Calu3 (cell line): Measurements from ENCODE around the gene IGFBPL1. TPM values are rescaled to one million over a fixed set of nuclear protein-coding genes. Genes with fewer than 3 reads are reported as not detected.

Experiments
- BruUV-seq: library from RNA; stranded (reverse); fragments of 400-500 nt; replicated peaks from 2 replicates; lab custom pipeline; 2021; lab: Mats Ljungman, UMichigan
- CTCF ChIA-PET: fragments of 300-600 bp; sonication (Branson Sonifier 250); formaldehyde crosslinking; loops from one replicate; lab custom pipeline; 2022; ENCODE audit warnings: antibody characterized with exemption; lab: Charles Lee
- DNase-seq: peaks from one replicate; pipeline ENCODE4 v3.0.0; 2022
- H3K27ac Mint-ChIP-seq: one replicate; pipeline ENCODE4 v1.8.0; 2022; ENCODE audit warnings: mixed read lengths; ENCODE audit not compliant: unreplicated experiment
- H3K27me3 Mint-ChIP-seq: one replicate; pipeline ENCODE4 v1.8.0; 2022; ENCODE audit warnings: mixed read lengths; ENCODE audit not compliant: unreplicated experiment
- H3K36me3 Mint-ChIP-seq: one replicate; pipeline ENCODE4 v1.8.0; 2022; ENCODE audit warnings: mild to moderate bottlenecking, moderate library complexity, mixed read lengths; ENCODE audit not compliant: insufficient read depth, unreplicated experiment
- H3K4me1 Mint-ChIP-seq: one replicate; pipeline ENCODE4 v1.8.0; 2022; ENCODE audit warnings: mild to moderate bottlenecking, low read depth, mixed read lengths; ENCODE audit not compliant: unreplicated experiment
- H3K4me3 Mint-ChIP-seq: one replicate; pipeline ENCODE4 v1.8.0; 2022; ENCODE audit warnings: mild to moderate bottlenecking, low read depth, moderate library complexity, mixed read lengths; ENCODE audit not compliant: unreplicated experiment
- H3K9me3 Mint-ChIP-seq: one replicate; pipeline ENCODE4 v1.8.0; 2022; ENCODE audit warnings: low read depth, mixed read lengths; ENCODE audit not compliant: unreplicated experiment
- intact Hi-C: fragments of 100-400 bp; cut with micrococcal nuclease; formaldehyde crosslinking; loops from one replicate; pipeline ENCODE4 v1.10.0; 2022; ENCODE audit not compliant: unreplicated experiment
- total RNA-seq: library from RNA; stranded (reverse); gene quantifications from 2 replicates; pipeline ENCODE4 v1.2.3, GENCODE V29; 2022
- TF ChIP-seq, protein P1 (sequence below): fragments of 200-600 bp; IDR thresholded peaks from one replicate; pipeline ENCODE4 v1.8.0; 2022; ENCODE audit warnings: antibody characterized with exemption; ENCODE audit not compliant: unreplicated experiment

Gene IGFBPL1
- total RNA-seq, 1 experiment from 2014 or later, result 2.0 TPM

DNA sequence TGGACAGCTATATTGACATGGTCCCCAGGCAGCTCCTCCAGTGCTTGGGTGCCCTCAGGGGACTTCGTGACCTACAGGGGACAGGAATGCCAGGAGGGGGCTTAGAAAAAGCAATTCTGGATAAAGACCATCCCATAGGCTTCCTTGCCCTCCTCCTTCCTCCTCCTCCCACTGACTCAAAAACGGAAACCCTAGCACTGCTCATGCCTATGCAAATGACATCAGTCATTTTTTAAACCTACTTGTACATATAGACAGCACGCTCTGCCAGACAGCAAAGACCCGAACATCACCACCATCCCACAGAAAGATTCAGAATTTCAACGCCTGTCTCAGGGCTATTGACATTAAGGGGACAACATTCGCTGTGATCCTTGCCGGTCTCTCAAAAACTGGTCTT lies 11.0 kb downstream of the IGFBPL1 start:
- intact Hi-C loops, result no loop called here
- no peaks in the 10 kb centered on the region for H3K36me3 Mint-ChIP-seq
- H3K4me3 Mint-ChIP-seq, result no peak overlapping the region
- TF ChIP-seq, protein P1, sequence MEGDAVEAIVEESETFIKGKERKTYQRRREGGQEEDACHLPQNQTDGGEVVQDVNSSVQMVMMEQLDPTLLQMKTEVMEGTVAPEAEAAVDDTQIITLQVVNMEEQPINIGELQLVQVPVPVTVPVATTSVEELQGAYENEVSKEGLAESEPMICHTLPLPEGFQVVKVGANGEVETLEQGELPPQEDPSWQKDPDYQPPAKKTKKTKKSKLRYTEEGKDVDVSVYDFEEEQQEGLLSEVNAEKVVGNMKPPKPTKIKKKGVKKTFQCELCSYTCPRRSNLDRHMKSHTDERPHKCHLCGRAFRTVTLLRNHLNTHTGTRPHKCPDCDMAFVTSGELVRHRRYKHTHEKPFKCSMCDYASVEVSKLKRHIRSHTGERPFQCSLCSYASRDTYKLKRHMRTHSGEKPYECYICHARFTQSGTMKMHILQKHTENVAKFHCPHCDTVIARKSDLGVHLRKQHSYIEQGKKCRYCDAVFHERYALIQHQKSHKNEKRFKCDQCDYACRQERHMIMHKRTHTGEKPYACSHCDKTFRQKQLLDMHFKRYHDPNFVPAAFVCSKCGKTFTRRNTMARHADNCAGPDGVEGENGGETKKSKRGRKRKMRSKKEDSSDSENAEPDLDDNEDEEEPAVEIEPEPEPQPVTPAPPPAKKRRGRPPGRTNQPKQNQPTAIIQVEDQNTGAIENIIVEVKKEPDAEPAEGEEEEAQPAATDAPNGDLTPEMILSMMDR, result no peak
- CTCF ChIA-PET, result interaction anchor here (0.6 kb wide), 1 partner anchor 58 kb away, joined by 4 read pairs; no protein-coding TSS in a partner anchor
- no peak for DNase-seq
- H3K27ac Mint-ChIP-seq, result no peak overlapping the region
- no peaks in the 10 kb centered on the region for H3K9me3 Mint-ChIP-seq
- no peaks in the 10 kb centered on the region for H3K27me3 Mint-ChIP-seq
- BruUV-seq, result no TSS peak
- H3K4me1 Mint-ChIP-seq, result no peaks in the 10 kb centered on the region

DNA sequence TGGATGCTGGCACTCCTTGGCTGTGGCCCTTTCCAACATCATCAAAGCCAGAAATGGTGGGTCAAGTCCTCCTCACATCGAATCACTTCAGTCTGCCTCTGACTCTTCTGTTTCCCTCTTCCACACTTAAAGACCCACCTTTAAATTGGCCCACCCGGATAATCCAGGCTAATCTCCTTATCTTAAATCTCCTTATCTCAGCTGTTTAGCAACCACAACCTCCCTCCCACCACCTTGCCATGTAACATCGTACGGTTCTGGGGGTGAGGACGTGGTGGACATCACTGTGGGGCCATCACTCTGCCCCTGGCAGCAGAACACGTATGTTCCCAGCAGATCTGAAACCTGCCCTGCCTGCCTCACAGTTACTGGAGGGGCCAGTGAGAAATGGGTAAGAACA lies 11.5 kb downstream of the IGFBPL1 start:
- no peak overlapping the region for H3K4me3 Mint-ChIP-seq

DNA sequence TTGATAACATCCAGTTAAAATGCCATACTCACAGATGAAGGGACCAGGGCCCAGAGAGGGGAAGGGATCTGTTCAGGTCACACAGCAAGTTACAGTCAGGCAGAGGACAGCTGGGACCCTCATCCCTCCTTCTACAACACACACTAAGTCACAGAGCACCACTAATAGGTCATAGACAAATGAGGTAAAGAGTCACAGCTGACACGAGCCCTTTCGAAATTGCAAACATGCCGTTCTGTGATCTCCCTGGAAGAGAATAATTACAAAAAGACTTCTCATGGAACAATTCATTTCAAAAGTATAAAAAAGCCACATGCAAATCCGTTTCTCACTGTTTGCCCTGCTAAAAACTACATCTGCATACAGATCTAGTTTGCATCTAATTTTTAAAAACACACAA lies 15.5 kb downstream of the IGFBPL1 start:
- Mint-ChIP-seq H3K27me3 (peaks cover 13% of the 10 kb centered on the region), H3K9me3 (no peaks in the 10 kb centered on the region), H3K36me3 (no peaks in the 10 kb centered on the region), H3K4me1 (no peaks in the 10 kb centered on the region), H3K4me3 (no peak overlapping the region), H3K27ac (no peak overlapping the region)
- CTCF ChIA-PET, result no interaction called here
- DNase-seq, result no peak
- TF ChIP-seq, protein P1, result no peak
- BruUV-seq, result no TSS peak
- intact Hi-C loops, result no loop called here

More for the DNA sequence above, 11.5 kb downstream of the IGFBPL1 start:
- BruUV-seq, result no TSS peak
- Mint-ChIP-seq H3K36me3 (no peaks in the 10 kb centered on the region), H3K4me1 (no peaks in the 10 kb centered on the region), H3K27me3 (no peaks in the 10 kb centered on the region), H3K9me3 (no peaks in the 10 kb centered on the region), H3K27ac (no peak overlapping the region)
- intact Hi-C loops, result no loop called here
- CTCF ChIA-PET, result no interaction called here
- TF ChIP-seq, protein P1, result no peak
- DNase-seq, result no peak

DNA sequence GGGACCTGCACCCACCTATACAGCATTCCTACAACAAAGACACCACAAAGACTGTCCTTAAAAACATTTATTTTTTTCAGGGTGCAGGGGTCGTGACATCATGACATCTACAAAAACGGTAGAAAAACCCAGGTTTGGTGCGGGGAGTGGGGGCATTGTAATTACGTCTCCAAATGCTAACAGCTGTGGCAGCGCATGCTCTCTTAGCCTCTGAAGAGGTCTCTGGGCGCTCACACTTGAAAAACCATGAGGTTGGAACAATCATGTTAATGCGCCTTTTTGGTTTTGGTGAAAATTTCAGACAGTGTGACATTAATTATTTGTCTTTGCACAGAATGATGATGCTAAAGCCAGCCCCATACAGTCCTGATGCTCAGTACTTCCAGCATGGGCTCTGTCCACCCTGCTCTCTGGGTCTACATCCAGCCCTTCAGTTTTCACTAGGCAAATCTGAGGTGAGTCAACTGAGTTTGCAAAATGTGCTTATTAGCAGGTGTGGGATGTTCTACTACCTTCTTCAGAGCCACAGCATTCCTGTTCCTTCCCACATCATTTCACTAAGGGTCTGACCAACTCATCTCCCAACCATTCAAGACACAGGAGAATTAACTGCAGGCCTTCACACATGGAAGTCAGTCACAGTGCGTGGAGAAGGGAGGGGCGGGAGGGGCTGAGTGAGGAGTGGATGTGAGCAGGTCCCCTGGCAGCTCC lies 17.6 kb downstream of the IGFBPL1 start:
- Mint-ChIP-seq H3K27me3 (peaks cover 13% of the 10 kb centered on the region), H3K9me3 (no peaks in the 10 kb centered on the region), H3K4me1 (no peaks in the 10 kb centered on the region), H3K36me3 (no peaks in the 10 kb centered on the region), H3K27ac (no peak overlapping the region), H3K4me3 (no peak overlapping the region)
- TF ChIP-seq, protein P1, result no peak
- intact Hi-C loops, result no loop called here
- CTCF ChIA-PET, result no interaction called here
- BruUV-seq, result no TSS peak
- DNase-seq, result no peak
